T-cell (primary cell): ENCODE measurements around the gene SLC22A7. TPM values are rescaled to one million over a fixed set of nuclear protein-coding genes. Genes with fewer than 3 reads are reported as not detected.

Source experiments
- ATAC-seq, 4 experiments: fragments of 200-7000 bp in 3 of 4; fragments of 150-1000 bp in 1 of 4; cut with Tn5 transposase; replicated peaks in 1 of 4; 1 replicate in 3 of 4; 2 replicates in 1 of 4; pipeline ENCODE4 v1.10.0; 2021; ENCODE audit warnings: moderate library complexity in 3 of 4, mild to moderate bottlenecking in 2 of 4, moderate number of reproducible peaks in 1 of 4
- CTCF ChIA-PET, 2 donors: fragments of 300-600 bp; sonication (Branson Sonifier 250); formaldehyde crosslinking; loops; one replicate each; lab custom pipeline; 2022; ENCODE audit warnings: antibody characterized with exemption in 2 of 2; lab: Charles Lee
- POLR2A ChIA-PET, 2 donors: fragments of 300-600 bp; sonication (Branson Sonifier 250); formaldehyde crosslinking; loops; one replicate each; lab custom pipeline; 2022; ENCODE audit warnings: antibody characterized with exemption in 2 of 2; lab: Charles Lee
- DNase-seq, 35 experiments: peaks; one replicate each; pipeline versions ENCODE4 v3.0.0 to v3.0.0-alpha.2; 2013 to 2023
- H3K27ac ChIP-seq: one replicate; pipeline ENCODE4 v1.5.1; 2013; ENCODE audit warnings: low read length
- H3K27me3 ChIP-seq, 2 experiments: replicated peaks in 1 of 2; 1 replicate in 1 of 2; 2 replicates in 1 of 2; pipeline versions ENCODE4 v1.6.1 to v1.7.0; 2013; ENCODE audit warnings: low read length in 1 of 2, mixed read lengths in 1 of 2; ENCODE audit not compliant: control insufficient read depth in 2 of 2, insufficient read depth in 2 of 2; ENCODE audit errors: extremely low read depth in 1 of 2
- H3K36me3 ChIP-seq, 2 donors: 1 replicate in 1 of 2; 2 replicates in 1 of 2; pipeline versions ENCODE4 v1.6.1 to v1.7.0; 2013; ENCODE audit warnings: low read length in 1 of 2; ENCODE audit not compliant: control insufficient read depth in 2 of 2, insufficient read depth in 1 of 2; ENCODE audit errors: extremely low read depth in 1 of 2
- H3K4me1 ChIP-seq, 2 experiments: 1 replicate in 1 of 2; 2 replicates in 1 of 2; pipeline versions ENCODE4 v1.6.1 to v1.7.0; 2013; ENCODE audit warnings: low read length in 2 of 2, mixed read lengths in 1 of 2; ENCODE audit not compliant: insufficient read depth in 2 of 2, control insufficient read depth in 1 of 2; ENCODE audit errors: extremely low read depth in 1 of 2
- H3K4me3 ChIP-seq, 2 donors: 1 replicate in 1 of 2; 2 replicates in 1 of 2; pipeline versions ENCODE4 v1.5.1 to v1.7.0; 2013; ENCODE audit warnings: mild to moderate bottlenecking in 2 of 2, low read length in 1 of 2, moderate library complexity in 1 of 2; ENCODE audit not compliant: control insufficient read depth in 1 of 2; ENCODE audit errors: extremely low read depth in 1 of 2
- H3K9me3 ChIP-seq: 2 replicates; pipeline ENCODE4 v1.7.0; 2013
- H3K27ac Mint-ChIP-seq, 2 donors: one replicate each; pipeline ENCODE4 v1.8.0; 2020 to 2021; ENCODE audit warnings: mild to moderate bottlenecking in 2 of 2, mixed read lengths in 2 of 2
- H3K27me3 Mint-ChIP-seq, 2 donors: one replicate each; pipeline ENCODE4 v1.8.0; 2021 to 2022; ENCODE audit warnings: mixed read lengths in 2 of 2
- H3K36me3 Mint-ChIP-seq: one replicate; pipeline ENCODE4 v1.8.0; 2021; ENCODE audit warnings: mixed read lengths
- H3K4me1 Mint-ChIP-seq, 3 donors: one replicate each; pipeline ENCODE4 v1.8.0; 2020 to 2022; ENCODE audit warnings: mixed read lengths in 3 of 3, mild to moderate bottlenecking in 1 of 3
- H3K4me3 Mint-ChIP-seq, 3 donors: one replicate each; pipeline ENCODE4 v1.8.0; 2020 to 2022; ENCODE audit warnings: mild to moderate bottlenecking in 3 of 3, mixed read lengths in 3 of 3, moderate library complexity in 3 of 3
- H3K9me3 Mint-ChIP-seq, 3 donors: one replicate each; pipeline ENCODE4 v1.8.0; 2020 to 2022; ENCODE audit warnings: mixed read lengths in 3 of 3
- WGBS: methylation state at CpG from one replicate; pipeline ENCODE4 v1.1.5; 2013; ENCODE audit warnings: missing lambda C conversion rate; ENCODE audit not compliant: insufficient coverage; 5-methylcytosine and 5-hydroxymethylcytosine counted together
- total RNA-seq, 35 experiments: library from RNA in 6 of 35; stranded (reverse) in 6 of 35; fragments of 120-200 nt in 1 of 35; gene quantifications; one replicate each; pipeline versions ENCODE4 v1.2.1 to v1.2.4 and lab custom pipeline; 2013 to 2026

The SLC22A7 gene
- total RNA-seq, 5 donors from 2014 or later (not counting 1 experiment from before 2014, with no cell fraction given): not detected

DNA sequence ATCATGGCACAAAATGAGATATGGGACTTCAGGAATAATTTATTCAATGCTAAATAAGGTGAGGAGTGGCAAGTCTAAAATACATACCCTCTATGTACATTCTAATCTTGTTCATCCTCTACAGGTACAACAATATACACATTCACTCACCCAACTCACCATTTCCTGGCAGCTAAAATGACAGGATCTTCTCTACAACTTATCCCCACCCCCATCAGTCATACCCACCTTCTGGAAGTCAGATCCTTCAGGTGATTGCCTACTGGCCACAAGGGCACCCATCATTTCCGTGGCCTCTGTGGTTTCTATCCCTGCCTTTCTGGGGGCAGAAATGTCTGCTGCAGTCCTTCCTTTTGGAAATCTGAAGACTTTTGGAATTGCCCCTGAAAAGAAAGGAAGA is 33.4 kb downstream of the SLC22A7 start:
- no peak for DNase-seq
- H3K4me3 Mint-ChIP-seq: peak overlapping the region in 1 of 3 donors; percentile 0
- CTCF ChIA-PET: no interaction called here

GRCh38 chr6:43331891-43332290 is 33.8 kb downstream of the SLC22A7 start:
- Histone ChIP-seq H3K27ac (peak overlapping the region; percentile 25), H3K9me3 (no peaks in the 10 kb centered on the region), H3K36me3 (peaks cover under 1 to 2% of the 10 kb centered on the region in 2 donors), H3K27me3 (no peaks in the 10 kb centered on the region), H3K4me3 (no peak overlapping the region), H3K4me1 (peaks cover 4 to 5% of the 10 kb centered on the region in 2 experiments)
- Mint-ChIP-seq H3K9me3 (no peaks in the 10 kb centered on the region), H3K27me3 (no peaks in the 10 kb centered on the region), H3K36me3 (peaks cover 18% of the 10 kb centered on the region), H3K27ac (peak overlapping the region; percentile 71 to 84), H3K4me1 (peaks cover 18 to 22% (median 21%) of the 10 kb centered on the region in 3 donors), H3K4me3 (peak overlapping the region in 2 of 3 donors; percentile 0 to 28)
- ChIA-PET CTCF (no interaction called here), POLR2A (no interaction called here)
- ATAC-seq (peak in 1 of 4 experiments; percentile 29), DNase-seq (peak in 1 of 35 experiments; percentile 12)
- 8% methylated on average over 2 of the region's 4 CpGs for WGBS

More for the DNA sequence above, 33.4 kb downstream of the SLC22A7 start:
- H3K9me3 Mint-ChIP-seq: no peaks in the 10 kb centered on the region
- H3K27ac ChIP-seq: peak overlapping the region; percentile 25
- 17% methylated on average over 1 of the region's 1 CpG for WGBS
- ATAC-seq: peak in 1 of 4 experiments; percentile 50
- H3K36me3 ChIP-seq: peaks cover 0 to 2% of the 10 kb centered on the region in 2 donors
- H3K4me1 Mint-ChIP-seq: peaks cover 18 to 22% (median 21%) of the 10 kb centered on the region in 3 donors
- no peaks in the 10 kb centered on the region for H3K27me3 ChIP-seq
- H3K27me3 Mint-ChIP-seq: no peaks in the 10 kb centered on the region
- POLR2A ChIA-PET: no interaction called here
- H3K4me1 ChIP-seq: peaks cover 4 to 5% of the 10 kb centered on the region in 2 experiments
- peak overlapping the region; percentile 71 to 84 for H3K27ac Mint-ChIP-seq
- no peaks in the 10 kb centered on the region for H3K9me3 ChIP-seq
- H3K4me3 ChIP-seq: no peak overlapping the region
- H3K36me3 Mint-ChIP-seq: peaks cover 17% of the 10 kb centered on the region

DNA sequence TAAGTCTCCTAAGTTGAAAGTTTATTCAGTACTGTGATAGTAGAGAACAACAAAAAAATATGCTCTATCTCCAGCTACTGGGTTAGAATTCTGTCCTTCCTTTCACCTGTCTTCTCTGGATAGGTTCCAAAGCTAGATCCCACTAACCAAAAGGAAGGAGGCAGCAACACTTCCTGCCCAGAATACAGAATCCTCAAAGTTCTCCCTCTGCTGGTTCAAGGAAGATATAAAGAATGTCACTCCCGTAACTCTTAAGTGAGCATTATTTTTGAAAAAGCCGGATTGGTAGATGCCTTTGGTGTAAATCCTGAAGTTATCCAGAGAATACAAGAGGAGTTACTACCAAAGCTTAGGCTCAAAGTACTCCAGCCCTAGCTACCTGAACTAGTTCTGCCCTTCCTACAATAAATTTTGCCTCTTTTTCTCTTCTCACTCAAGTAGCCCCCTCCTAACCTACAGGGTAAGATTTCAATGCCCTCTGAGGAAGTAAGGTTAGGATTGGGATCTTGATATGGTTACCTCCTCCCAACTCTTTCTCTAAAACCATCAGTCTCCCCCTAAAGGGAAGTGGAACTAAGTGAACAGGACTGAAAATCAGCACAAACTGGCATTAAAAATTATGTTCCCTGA is 36.5 kb downstream of the SLC22A7 start:
- Histone ChIP-seq H3K4me1 (peaks cover 4 to 5% of the 10 kb centered on the region in 2 experiments), H3K27me3 (no peaks in the 10 kb centered on the region), H3K9me3 (no peaks in the 10 kb centered on the region), H3K27ac (no peak overlapping the region), H3K36me3 (peaks cover 2 to 25% of the 10 kb centered on the region in 2 donors), H3K4me3 (no peak overlapping the region)
- peak overlapping the region in 1 of 2 donors; percentile 67 for H3K27ac Mint-ChIP-seq
- ATAC-seq (no peak), DNase-seq (peak in 1 of 35 experiments; percentile 42)
- no CpG with 5 or more reads among the region's 2 CpGs for WGBS
- ChIA-PET POLR2A (no interaction called here), CTCF (no interaction called here)
- H3K4me3 Mint-ChIP-seq: no peak overlapping the region
- H3K27me3 Mint-ChIP-seq: no peaks in the 10 kb centered on the region
- no peaks in the 10 kb centered on the region for H3K9me3 Mint-ChIP-seq
- peaks cover 18 to 28% (median 24%) of the 10 kb centered on the region in 3 donors for H3K4me1 Mint-ChIP-seq
- peaks cover 25% of the 10 kb centered on the region for H3K36me3 Mint-ChIP-seq

- Mint-ChIP-seq H3K4me1 (peaks cover 18 to 28% (median 24%) of the 10 kb centered on the region in 3 donors), H3K4me3 (no peak overlapping the region)
Observed at GRCh38 chr6:43335469-43335868, 37.4 kb downstream of the SLC22A7 start.

DNA sequence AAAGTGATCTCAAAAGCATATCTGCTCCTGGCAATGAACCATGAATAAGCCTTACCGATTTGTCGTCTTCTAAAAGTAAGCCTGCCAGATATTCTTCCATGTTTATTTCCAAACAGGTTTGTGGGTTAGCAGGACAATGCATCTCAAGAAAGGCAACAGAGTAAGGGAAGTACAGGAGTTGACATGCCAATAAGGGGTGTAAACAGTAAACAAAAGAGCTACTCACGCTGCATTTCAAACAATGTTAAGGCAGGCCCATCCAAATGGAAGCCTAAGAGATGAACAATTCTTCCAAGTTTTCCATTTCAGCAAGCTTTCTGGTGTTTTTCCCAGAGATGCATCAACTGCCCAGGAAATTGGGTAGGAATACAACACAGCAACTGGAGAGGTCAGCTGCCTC is 38.3 kb downstream of the SLC22A7 start:
- no peak overlapping the region for H3K27ac ChIP-seq
- Mint-ChIP-seq H3K27ac (no peak overlapping the region), H3K4me3 (no peak overlapping the region), H3K36me3 (peaks cover 42% of the 10 kb centered on the region), H3K9me3 (no peaks in the 10 kb centered on the region), H3K27me3 (no peaks in the 10 kb centered on the region), H3K4me1 (peaks cover 13 to 23% (median 19%) of the 10 kb centered on the region in 3 donors)
- POLR2A ChIA-PET: interaction anchor here in 1 of 2 donors (0.6 kb wide), 1 partner anchor 667 kb away, joined by 4 read pairs; no protein-coding TSS in a partner anchor
- H3K4me3 ChIP-seq: no peak overlapping the region
- 100% methylated on average over 1 of the region's 3 CpGs for WGBS
- no peaks in the 10 kb centered on the region for H3K27me3 ChIP-seq
- peaks cover 5 to 43% of the 10 kb centered on the region in 2 donors for H3K36me3 ChIP-seq
- no peaks in the 10 kb centered on the region for H3K9me3 ChIP-seq
- no peak for DNase-seq
- CTCF ChIA-PET: interaction anchor here in 1 of 2 donors (0.5 kb wide), 1 partner anchor 8 kb away, joined by 6 read pairs; no protein-coding TSS in a partner anchor
- no peak for ATAC-seq
- peaks cover 4 to 5% of the 10 kb centered on the region in 2 experiments for H3K4me1 ChIP-seq

More at GRCh38 chr6:43335469-43335868, 37.4 kb downstream of the SLC22A7 start:
- peaks cover 5 to 34% of the 10 kb centered on the region in 2 donors for H3K36me3 ChIP-seq
- H3K27ac Mint-ChIP-seq: no peak overlapping the region
- no peak overlapping the region for H3K4me3 ChIP-seq
- no peaks in the 10 kb centered on the region for H3K27me3 ChIP-seq
- H3K9me3 Mint-ChIP-seq: no peaks in the 10 kb centered on the region
- ChIA-PET CTCF (interaction anchor here in 1 of 2 donors (0.5 kb wide), 1 partner anchor 113 kb away, joined by 3 read pairs; no protein-coding TSS in a partner anchor), POLR2A (no interaction called here)
- WGBS: 100% methylated on average over 1 of the region's 3 CpGs
- H3K4me1 ChIP-seq: peaks cover 4 to 5% of the 10 kb centered on the region in 2 experiments
- no peaks in the 10 kb centered on the region for H3K27me3 Mint-ChIP-seq
- peaks cover 33% of the 10 kb centered on the region for H3K36me3 Mint-ChIP-seq
- H3K27ac ChIP-seq: no peak overlapping the region
- H3K9me3 ChIP-seq: no peaks in the 10 kb centered on the region
- ATAC-seq (no peak), DNase-seq (no peak)

- Histone ChIP-seq H3K27me3 (no peaks in the 10 kb centered on the region), H3K9me3 (no peaks in the 10 kb centered on the region), H3K27ac (no peak overlapping the region), H3K36me3 (peaks cover 7 to 61% of the 10 kb centered on the region in 2 donors), H3K4me3 (no peak overlapping the region), H3K4me1 (no peaks in the 10 kb centered on the region)
- no peak overlapping the region for H3K4me3 Mint-ChIP-seq
- ChIA-PET CTCF (interaction anchor here in 1 of 2 donors (1.0 kb wide), 1 partner anchor 23 kb away, joined by 3 read pairs; no protein-coding TSS in a partner anchor), POLR2A (no interaction called here)
- H3K36me3 Mint-ChIP-seq: peaks cover 60% of the 10 kb centered on the region
- no peaks in the 10 kb centered on the region for H3K27me3 Mint-ChIP-seq
- peaks cover 4 to 12% (median 12%) of the 10 kb centered on the region in 3 donors for H3K4me1 Mint-ChIP-seq
- ATAC-seq (no peak), DNase-seq (no peak)
- no peaks in the 10 kb centered on the region for H3K9me3 Mint-ChIP-seq
- peak overlapping the region; percentile 23 to 24 for H3K27ac Mint-ChIP-seq
Observed at GRCh38 chr6:43338243-43338642, 40.2 kb downstream of the SLC22A7 start.
